Measurements from ENCODE around the gene TMEM179B. TPM values are rescaled to one million over a fixed set of nuclear protein-coding genes. Genes with fewer than 3 reads are reported as not detected.
A peak's percentile ranks its signal among the peaks of the same experiment; 100 is the strongest.
"Not testable (repeated sequence)": the region's sequence is repeated elsewhere in the genome, so short reads cannot be mapped to it uniquely, and the experiment has no call there.

TMEM179B gene
- total and polyA plus RNA-seq, 5 experiments from 2014 or later: 66.2 to 126 (median 109) TPM

DNA sequence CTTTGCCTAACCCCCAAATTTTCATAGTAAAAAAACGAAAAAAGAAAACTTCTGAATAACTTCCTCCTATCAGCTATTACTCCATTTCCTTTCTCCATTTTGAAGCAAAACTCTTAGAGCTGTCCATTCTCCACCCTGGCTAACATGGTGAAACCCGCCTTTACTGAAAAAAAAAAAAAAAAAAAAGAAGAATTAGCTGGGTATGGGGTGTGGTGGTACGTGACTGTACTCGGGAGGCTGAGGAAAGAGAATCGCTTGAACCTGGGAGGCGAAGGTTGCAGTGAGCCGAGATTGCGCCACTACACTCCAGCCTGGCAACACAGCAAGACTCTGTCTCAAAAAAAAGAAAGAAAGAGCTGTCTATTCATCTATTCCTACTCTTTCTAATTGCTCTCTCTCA lies 29.4 kb downstream of the TMEM179B start:
- H3K36me3 Mint-ChIP-seq: peaks cover 0 to 62% (median 6%) of the 10 kb centered on the region in 3 donors
- DNase-seq (no peak), ATAC-seq (no peak)
- H3K27me3 Mint-ChIP-seq: no peaks in the 10 kb centered on the region
- H3K4me3 Mint-ChIP-seq: no peak overlapping the region
- H3K27ac Mint-ChIP-seq: peak overlapping the region in 3 of 10 donors; percentile 48 to 84 (median 60)
- no peaks in the 10 kb centered on the region for H3K9me3 Mint-ChIP-seq
- peaks cover 0 to 4% (median 0%) of the 10 kb centered on the region in 4 donors for H3K4me1 Mint-ChIP-seq
- POLR2A ChIA-PET: interaction anchor here (0.7 to 3.0 kb wide), 10 partner anchors 10 to 1083 kb away, joined by 3 to 18 read pairs (median 4); partner anchors contain the start of genes LBHD1, NXF1, STX5 and TEX54

DNA sequence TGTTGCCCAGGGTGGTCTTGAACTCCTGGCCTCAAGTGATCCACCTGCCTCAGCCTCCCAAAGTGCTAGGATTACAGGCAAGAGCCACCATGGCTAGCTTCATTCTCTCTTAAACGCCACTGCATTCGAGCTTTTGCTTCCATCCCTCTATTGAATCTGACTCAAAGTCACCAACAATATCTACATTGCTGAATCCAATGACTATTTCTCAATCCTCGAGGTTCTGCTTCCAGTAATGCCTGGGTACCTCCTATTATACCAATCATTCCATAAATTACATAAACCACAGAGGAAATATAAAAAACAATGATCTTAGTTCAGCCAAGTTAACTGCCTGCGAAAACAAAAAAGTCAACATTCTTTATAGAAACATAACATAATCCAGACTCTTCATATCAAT lies 29.9 kb downstream of the TMEM179B start:
- H3K9me3 Mint-ChIP-seq: no peaks in the 10 kb centered on the region
- peak overlapping the region in 2 of 10 donors; percentile 30 to 60 for H3K27ac Mint-ChIP-seq
- no peaks in the 10 kb centered on the region for H3K27me3 Mint-ChIP-seq
- peaks cover 0 to 4% (median 0%) of the 10 kb centered on the region in 4 donors for H3K4me1 Mint-ChIP-seq
- peaks cover 0 to 64% (median 6%) of the 10 kb centered on the region in 3 donors for H3K36me3 Mint-ChIP-seq
- DNase-seq (no peak), ATAC-seq (no peak)
- POLR2A ChIA-PET: interaction anchor here (0.7 to 3.0 kb wide), 6 partner anchors 10 to 145 kb away, joined by 3 to 18 read pairs (median 4); partner anchors contain the start of genes LBHD1, NXF1, TMEM179B and UQCC3
- no peak overlapping the region for H3K4me3 Mint-ChIP-seq

DNA sequence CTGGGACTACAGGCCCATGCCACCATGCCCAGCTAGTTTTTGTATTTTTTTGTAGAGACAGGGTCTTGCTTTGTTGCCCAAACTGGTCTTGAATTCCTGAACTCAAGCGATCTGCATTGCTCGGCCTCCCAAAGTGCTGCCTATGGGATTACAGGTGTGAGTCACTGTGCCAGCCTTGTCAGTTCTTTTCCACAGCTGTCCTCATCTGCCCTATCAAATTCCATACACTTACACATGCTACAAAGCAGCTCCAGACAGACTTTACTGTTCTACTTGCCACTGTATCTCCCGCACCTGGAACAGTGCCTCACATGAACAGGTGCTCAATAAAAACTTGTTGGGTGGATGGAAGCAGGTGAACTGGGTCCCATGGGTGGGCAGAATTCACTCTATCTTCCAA lies 36.5 kb downstream of the TMEM179B start:
- peaks cover 3 to 35% (median 9%) of the 10 kb centered on the region in 4 donors for H3K4me1 Mint-ChIP-seq
- DNase-seq (no peak), ATAC-seq (no peak)
- H3K36me3 Mint-ChIP-seq: peaks cover 0 to 83% (median 28%) of the 10 kb centered on the region in 3 donors
- no peaks in the 10 kb centered on the region for H3K27me3 Mint-ChIP-seq
- H3K27ac Mint-ChIP-seq: peak overlapping the region in 4 of 10 donors; percentile 32 to 71 (median 62)
- H3K9me3 Mint-ChIP-seq: no peaks in the 10 kb centered on the region
- POLR2A ChIA-PET: interaction anchor here (0.7 to 2.6 kb wide), 5 partner anchors 8 to 57 kb away, joined by 3 to 14 read pairs (median 3); partner anchors contain the start of genes NXF1, SLC3A2 and WDR74
- H3K4me3 Mint-ChIP-seq: no peak overlapping the region

DNA sequence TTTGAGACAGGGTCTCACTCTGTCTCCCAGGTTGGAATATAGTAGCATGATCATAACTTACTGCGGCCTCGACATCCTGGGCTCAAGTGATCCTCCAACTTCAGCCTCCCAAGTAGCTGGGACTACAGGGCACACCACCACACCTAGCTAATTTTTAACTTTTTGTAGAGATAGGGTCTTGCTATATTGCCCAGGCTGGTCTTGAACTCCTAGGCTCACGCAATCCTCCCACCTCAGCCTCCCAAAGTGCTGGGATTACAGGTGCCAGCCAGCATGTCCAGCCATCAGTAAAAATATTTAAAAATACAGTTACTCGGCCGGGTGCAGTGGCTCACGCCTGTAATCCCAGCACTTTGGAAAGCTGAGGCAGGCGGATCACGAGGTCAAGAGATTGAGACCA lies 40.9 kb downstream of the TMEM179B start:
- H3K4me3 Mint-ChIP-seq, H3K9me3 Mint-ChIP-seq, ATAC-seq, H3K27me3 Mint-ChIP-seq, H3K27ac Mint-ChIP-seq, DNase-seq: not testable (repeated sequence)
- POLR2A ChIA-PET: interaction anchor here (0.9 to 2.0 kb wide), 7 partner anchors 10 to 236 kb away, joined by 3 to 17 read pairs (median 5); partner anchors contain the start of genes HNRNPUL2, TMEM179B, TTC9C and TUT1
- H3K36me3 Mint-ChIP-seq: peaks cover 0 to 56% (median 19%) of the 10 kb centered on the region in 3 donors
- peaks cover 16 to 64% (median 32%) of the 10 kb centered on the region in 4 donors for H3K4me1 Mint-ChIP-seq

DNA sequence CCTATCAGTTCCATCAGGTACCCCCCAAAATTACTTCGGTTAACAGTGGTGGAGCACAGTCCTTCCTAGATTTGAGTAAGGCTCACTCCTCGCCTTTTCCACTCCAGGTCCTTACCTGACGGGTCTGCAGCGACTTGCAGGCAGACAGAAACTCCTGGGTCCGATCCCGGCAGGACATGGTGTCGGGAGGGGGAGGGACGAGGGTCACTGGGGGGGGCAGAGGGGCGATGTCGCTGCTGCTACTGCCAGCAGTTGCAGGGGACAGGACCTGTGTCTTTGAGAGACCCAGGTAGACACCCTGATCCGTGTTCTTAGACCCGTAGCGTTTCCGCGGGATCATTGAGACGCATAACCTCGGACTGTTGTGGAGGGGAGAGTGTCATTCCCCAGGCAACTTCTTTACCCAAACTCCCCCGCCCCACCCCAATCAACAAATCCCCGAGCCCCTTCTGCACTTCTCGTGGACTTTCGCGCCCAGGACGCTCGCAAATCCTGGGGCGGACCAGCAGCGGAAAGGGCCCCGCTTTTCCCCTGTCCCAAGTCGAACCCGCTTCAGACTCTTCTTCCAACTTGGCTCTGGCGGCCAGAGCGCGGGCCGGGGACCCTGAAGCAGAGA lies 43.8 kb downstream of the TMEM179B start:
- POLR2A ChIA-PET: interaction anchor here (0.6 to 5.2 kb wide), 20 partner anchors 9 to 429 kb away, joined by 3 to 138 read pairs (median 13); partner anchors contain the start of genes HNRNPUL2, INTS5, NXF1 and SLC3A2
- Mint-ChIP-seq H3K27ac (peak overlapping the region; percentile 91 to 100 (median 100)), H3K36me3 (peaks cover 0 to 49% (median 9%) of the 10 kb centered on the region in 3 donors), H3K4me1 (peaks cover 23 to 51% (median 45%) of the 10 kb centered on the region in 4 donors), H3K27me3 (no peaks in the 10 kb centered on the region), H3K4me3 (peak overlapping the region; percentile 93 to 99 (median 98)), H3K9me3 (no peaks in the 10 kb centered on the region)
- ATAC-seq (peak in 1 of 2 donors; percentile 3), DNase-seq (peak in 1 of 10 donors; percentile 15)

DNA sequence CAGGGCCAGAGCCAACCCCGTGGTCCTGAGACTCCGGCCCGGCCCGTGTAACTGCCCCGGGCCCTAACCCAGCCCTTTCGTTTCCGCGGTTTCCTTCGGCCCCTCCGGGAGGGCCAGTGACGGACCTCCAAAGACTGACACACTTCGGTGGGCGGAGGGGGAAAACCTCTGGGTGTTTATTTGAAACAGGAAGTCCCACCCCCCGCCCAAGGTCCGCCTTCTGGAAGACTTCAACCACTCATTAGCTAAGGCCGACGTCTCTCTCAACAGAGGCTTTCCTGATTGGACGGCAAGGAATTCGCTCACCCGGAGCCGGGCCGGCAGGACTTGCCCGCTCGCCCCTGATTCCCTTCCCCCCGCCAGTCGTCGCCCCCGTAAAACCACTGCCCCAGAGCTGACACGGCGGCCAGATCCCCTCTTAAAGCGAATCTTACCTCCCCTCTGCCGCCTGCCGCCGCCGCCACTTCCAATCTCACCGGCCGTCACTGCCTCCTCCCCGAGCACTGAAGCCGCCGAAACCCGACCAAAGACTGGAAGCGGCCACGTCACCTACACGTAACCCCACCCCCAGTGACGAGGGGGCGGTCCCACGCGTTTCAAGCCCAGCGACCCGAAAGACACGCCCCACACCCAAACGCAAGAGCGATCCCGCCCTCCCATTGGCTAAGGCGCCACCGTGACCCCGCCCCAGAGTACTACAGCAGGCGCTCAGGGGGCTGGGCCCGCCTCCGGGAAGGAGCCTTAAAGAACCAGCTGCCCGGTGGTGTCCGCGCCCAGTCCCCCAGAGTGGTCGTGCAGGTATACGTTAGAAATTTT lies 44.5 kb downstream of the TMEM179B start, which contains the start of gene STX5:
TSS of gene STX5 (minus strand) at position 532 of the 816 bp plus-strand sequence. CDS start 808 bp downstream, outside the sequence.
- Mint-ChIP-seq H3K27me3 (no peaks in the 10 kb centered on the region), H3K4me1 (peaks cover 25 to 56% (median 48%) of the 10 kb centered on the region in 4 donors), H3K36me3 (peaks cover 0 to 51% (median 9%) of the 10 kb centered on the region in 3 donors), H3K9me3 (no peaks in the 10 kb centered on the region), H3K4me3 (peak within 1 kb of the TSS; percentile 93 to 99 (median 98)), H3K27ac (peak within 1 kb of the TSS; percentile 91 to 100 (median 100))
- POLR2A ChIA-PET: interaction anchor here (0.6 to 5.2 kb wide), 34 partner anchors 9 to 1439 kb away, joined by 3 to 138 read pairs (median 4); partner anchors contain the start of genes BSCL2, GNG3, HNRNPUL2 and LBHD1
- peak; percentile 89 to 90 for ATAC-seq
- DNase-seq: peak; percentile 99 to 100 (median 100)

DNA sequence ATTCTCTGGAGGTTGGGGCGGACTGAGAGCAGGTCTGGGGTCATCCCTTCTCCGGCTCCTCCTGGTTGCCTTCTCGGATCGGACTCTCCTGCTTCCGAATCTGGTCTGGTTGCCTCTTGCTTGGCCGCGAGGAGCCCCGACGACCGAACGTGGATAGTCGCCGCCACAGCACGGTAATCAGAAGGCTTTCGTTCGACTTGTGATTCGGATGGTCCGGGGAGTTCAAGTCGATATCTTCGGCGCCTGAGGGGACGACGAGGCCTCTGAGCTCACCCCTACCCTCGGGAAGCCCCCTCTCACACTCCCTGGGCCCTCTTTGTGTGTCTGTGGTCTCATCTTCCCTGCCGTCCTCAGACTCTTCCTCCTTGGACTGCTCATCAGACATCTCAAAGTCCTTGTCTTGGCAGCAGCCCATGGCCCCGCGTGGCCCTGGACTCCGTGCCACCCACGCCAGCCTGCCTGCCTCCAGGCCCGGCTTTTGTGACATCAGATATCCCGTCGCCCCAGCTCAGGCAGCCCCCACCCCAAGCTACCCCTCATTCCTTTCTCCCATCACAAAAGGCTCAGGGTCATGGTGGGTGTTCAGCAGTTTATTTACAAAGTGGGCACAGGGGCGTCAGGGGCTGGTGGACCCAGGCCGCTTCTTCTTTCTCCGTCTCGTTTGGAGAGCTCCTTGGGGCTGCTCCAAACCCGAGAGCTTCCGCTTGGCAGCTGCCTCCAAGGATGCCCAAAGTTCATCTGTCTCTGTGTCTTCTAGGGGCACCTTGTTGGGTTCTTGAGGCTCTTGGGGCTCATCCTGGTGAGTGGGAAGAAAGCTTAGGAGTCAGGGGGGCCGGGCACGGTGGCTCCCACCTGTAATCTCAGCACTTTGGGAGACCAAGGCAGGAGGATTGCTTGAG lies 45.4 kb downstream of the TMEM179B start, which contains the start of gene TEX54:
TSS of gene TEX54 (minus strand) at position 506 of the 899 bp plus-strand sequence.
- Mint-ChIP-seq H3K36me3 (peaks cover 0 to 49% (median 5%) of the 10 kb centered on the region in 3 donors), H3K27me3 (no peaks in the 10 kb centered on the region), H3K4me1 (peaks cover 26 to 53% (median 49%) of the 10 kb centered on the region in 4 donors), H3K27ac (peak within 1 kb of the TSS; percentile 91 to 100 (median 100)), H3K4me3 (peak within 1 kb of the TSS; percentile 93 to 99 (median 98)), H3K9me3 (no peaks in the 10 kb centered on the region)
- ATAC-seq (peak; percentile 2 to 12), DNase-seq (no peak)
- POLR2A ChIA-PET: interaction anchor here (0.6 to 5.2 kb wide), 26 partner anchors 8 to 1440 kb away, joined by 3 to 138 read pairs (median 7); partner anchors contain the start of genes BSCL2, GNG3, HNRNPUL2 and LBHD1

DNA sequence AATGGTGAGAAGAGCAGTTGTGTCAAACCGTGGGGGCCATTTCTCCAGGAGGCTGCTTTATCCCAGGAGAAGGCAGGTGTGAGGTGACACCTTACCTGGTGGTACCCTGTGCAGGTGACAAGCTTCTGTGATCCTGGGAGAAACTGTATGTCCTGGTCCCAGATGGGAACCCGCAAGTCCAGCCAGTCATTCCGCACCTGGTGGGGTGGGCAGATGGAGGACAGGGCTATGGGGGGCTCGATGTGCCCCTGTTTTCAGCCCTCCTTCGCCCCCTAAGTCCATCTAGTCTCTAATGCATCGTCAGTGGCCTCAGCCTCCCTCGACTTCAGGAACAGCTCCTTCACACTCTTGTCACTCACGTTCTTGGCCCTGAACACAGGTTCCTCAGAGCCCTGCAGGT lies 48.1 kb downstream of the TMEM179B start:
- POLR2A ChIA-PET: interaction anchor here (0.6 to 5.2 kb wide), 4 partner anchors 20 to 198 kb away, joined by 3 to 65 read pairs (median 3); partner anchors contain the start of gene TAF6L
- Mint-ChIP-seq H3K36me3 (peaks cover 0 to 45% (median 8%) of the 10 kb centered on the region in 3 donors), H3K4me3 (peak overlapping the region in 1 of 10 donors; percentile 34)

DNA sequence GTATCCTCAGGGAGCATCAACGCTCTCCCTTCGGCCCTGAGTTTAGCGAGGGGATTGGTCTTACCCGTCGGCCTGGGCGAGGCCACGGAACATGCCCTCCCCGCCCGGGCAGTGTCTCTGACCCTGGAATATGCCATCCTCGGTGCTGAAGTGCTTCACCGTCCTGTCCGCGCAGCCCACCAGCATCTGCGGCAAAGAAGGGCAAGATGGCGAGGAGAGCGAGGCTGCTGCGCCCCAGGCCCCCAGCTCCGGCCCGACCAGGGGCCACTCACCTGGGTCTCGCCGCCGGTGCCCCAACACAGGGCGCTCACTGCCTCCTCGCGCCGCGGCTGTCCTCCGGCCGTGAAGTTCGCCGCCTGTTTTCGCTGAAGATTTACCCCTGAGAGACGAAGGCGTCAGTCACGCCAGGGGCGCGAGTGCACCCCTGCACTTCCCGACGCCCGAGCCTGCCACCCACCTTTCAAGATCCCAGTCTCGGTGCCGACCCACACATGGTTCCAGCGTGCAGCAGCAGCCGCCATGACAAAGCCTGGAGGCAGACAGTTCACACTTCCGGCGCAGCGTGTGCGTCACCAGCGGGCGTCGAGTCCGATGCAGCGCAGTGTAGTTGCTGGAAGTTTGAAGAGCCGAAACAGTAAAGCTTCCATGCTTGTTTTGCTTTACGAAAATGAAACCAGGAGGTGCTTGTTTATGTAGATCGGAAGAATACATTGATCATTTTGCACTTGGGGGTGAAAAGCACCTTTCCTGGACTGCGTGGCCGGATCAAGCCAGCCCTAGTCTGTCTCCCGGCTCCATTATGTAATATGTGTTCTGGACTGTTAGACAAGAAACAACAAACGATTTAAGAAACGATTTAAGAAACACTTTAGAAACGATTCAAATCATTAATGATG lies 52.1 kb downstream of the TMEM179B start, which contains the start of gene WDR74:
TSS of gene WDR74 (minus strand) at position 541 of the 896 bp plus-strand sequence. CDS start at position 521, 20 bp downstream.
- H3K27ac Mint-ChIP-seq: no peak within 1 kb of the TSS
- H3K36me3 Mint-ChIP-seq: peaks cover 0 to 30% (median 5%) of the 10 kb centered on the region in 3 donors
- POLR2A ChIA-PET: interaction anchor here (0.6 to 10.0 kb wide), 41 partner anchors 8 to 1905 kb away, joined by 3 to 479 read pairs (median 10); partner anchors contain the start of genes B3GAT3, BSCL2, C11orf98 and CSKMT
- no peak within 1 kb of the TSS for H3K4me3 Mint-ChIP-seq
- DNase-seq (peak; percentile 79 to 96 (median 90)), ATAC-seq (peak; percentile 47 to 52)
- no peaks in the 10 kb centered on the region for H3K27me3 Mint-ChIP-seq
- no peaks in the 10 kb centered on the region for H3K9me3 Mint-ChIP-seq
- peaks cover 20 to 39% (median 31%) of the 10 kb centered on the region in 4 donors for H3K4me1 Mint-ChIP-seq

More for the DNA sequence above, 48.1 kb downstream of the TMEM179B start:
- no peak for ATAC-seq
- peak overlapping the region in 5 of 10 donors; percentile 15 to 80 (median 53) for H3K27ac Mint-ChIP-seq
- H3K27me3 Mint-ChIP-seq: no peaks in the 10 kb centered on the region
- peaks cover 32 to 63% (median 49%) of the 10 kb centered on the region in 4 donors for H3K4me1 Mint-ChIP-seq
- H3K9me3 Mint-ChIP-seq: no peaks in the 10 kb centered on the region
- DNase-seq: no peak

Measured in naive thymus-derived CD8-positive, alpha-beta T cell (primary cell).